IMR-90 (cell line): ENCODE results near the gene MSI2. TPM values are rescaled to one million over a fixed set of nuclear protein-coding genes. Genes with fewer than 3 reads are reported as not detected.

Source experiments
- ATAC-seq: fragments of 200-7000 bp; cut with Tn5 transposase; 2 replicates; pipeline ENCODE4 v1.9.1; 2020; ENCODE audit warnings: low read depth, mild to moderate bottlenecking, moderate library complexity
- BruUV-seq: library from RNA; stranded (reverse); fragments of 400-500 nt; replicated peaks from 2 replicates; lab custom pipeline; 2021; lab: Mats Ljungman, UMichigan
- CTCF ChIA-PET: fragments of 300-600 bp; formaldehyde crosslinking; extraction: SDS; loops from one replicate; lab custom pipeline; 2021; ENCODE audit warnings: antibody characterized with exemption; lab: Yijun Ruan, JAX
- POLR2A ChIA-PET: fragments of 300-600 bp; sonication (Branson Sonifier 250); formaldehyde crosslinking; loops from one replicate; lab custom pipeline; 2022; ENCODE audit warnings: antibody characterized with exemption; ENCODE audit not compliant: unreplicated experiment; lab: Charles Lee
- DNase-seq: peaks from one replicate; pipeline ENCODE4 v3.0.0; 2013
- H2AFZ ChIP-seq: replicated peaks from 2 replicates; pipeline ENCODE3; 2013; ENCODE audit warnings: low read length, mild to moderate bottlenecking; ENCODE audit not compliant: poor library complexity
- H2AK5ac ChIP-seq: 2 replicates; pipeline ENCODE4 v1.6.1; 2013; ENCODE audit warnings: low read depth, low read length, inconsistent platforms
- H2AK9ac ChIP-seq: replicated peaks from 2 replicates; pipeline ENCODE3; 2013; ENCODE audit warnings: mild to moderate bottlenecking, low read depth, low read length, moderate library complexity; ENCODE audit not compliant: poor library complexity
- H2BK120ac ChIP-seq: 2 replicates; pipeline ENCODE4 v1.6.1; 2013; ENCODE audit warnings: low read depth, low read length, inconsistent platforms
- H2BK15ac ChIP-seq: 3 replicates; pipeline ENCODE4 v1.6.1; 2013; ENCODE audit warnings: low read depth, low read length, inconsistent platforms
- H2BK20ac ChIP-seq: 2 replicates; pipeline ENCODE4 v1.6.1; 2013; ENCODE audit warnings: low read depth, mild to moderate bottlenecking, inconsistent platforms, low read length, moderate library complexity
- H2BK5ac ChIP-seq: 2 replicates; pipeline ENCODE4 v1.6.1; 2013; ENCODE audit warnings: mild to moderate bottlenecking, low read depth, low read length, inconsistent platforms; ENCODE audit not compliant: poor library complexity, severe bottlenecking
- H3K14ac ChIP-seq: replicated peaks from 2 replicates; pipeline ENCODE4 v1.6.1; 2013; ENCODE audit warnings: low read depth, low read length, inconsistent platforms
- H3K18ac ChIP-seq: 2 replicates; pipeline ENCODE4 v1.6.1; 2013; ENCODE audit warnings: low read depth, low read length, control low read depth
- H3K23ac ChIP-seq: 2 replicates; pipeline ENCODE4 v1.6.1; 2013; ENCODE audit warnings: low read depth, low read length, inconsistent platforms
- H3K27ac ChIP-seq: 2 replicates; pipeline ENCODE4 v1.5.1; 2013; ENCODE audit warnings: mild to moderate bottlenecking, control low read depth, low read length; ENCODE audit not compliant: insufficient read depth
- H3K27me3 ChIP-seq: 2 replicates; pipeline ENCODE4 v1.6.1; 2013; ENCODE audit warnings: low read length; ENCODE audit not compliant: control insufficient read depth, insufficient read depth
- H3K36me3 ChIP-seq: 2 replicates; pipeline ENCODE4 v1.6.1; 2013; ENCODE audit warnings: low read length, mixed read lengths; ENCODE audit not compliant: control insufficient read depth, insufficient read depth
- H3K4ac ChIP-seq: 2 replicates; pipeline ENCODE4 v1.6.1; 2013; ENCODE audit warnings: low read depth, low read length, inconsistent platforms
- H3K4me1 ChIP-seq: 2 replicates; pipeline ENCODE4 v1.6.1; 2013; ENCODE audit warnings: low read length, mixed read lengths; ENCODE audit not compliant: control insufficient read depth, insufficient read depth
- H3K4me2 ChIP-seq: 2 replicates; pipeline ENCODE4 v1.6.1; 2013; ENCODE audit warnings: low read depth, mild to moderate bottlenecking, control low read depth, low read length, moderate library complexity
- H3K4me3 ChIP-seq: 2 replicates; pipeline ENCODE4 v1.5.1; 2013; ENCODE audit warnings: low read depth, mild to moderate bottlenecking, control low read depth, low read length, moderate library complexity; ENCODE audit not compliant: insufficient read depth
- H3K56ac ChIP-seq: 2 replicates; pipeline ENCODE4 v1.6.1; 2013; ENCODE audit warnings: low read length, inconsistent platforms; ENCODE audit not compliant: insufficient read depth; ENCODE audit errors: extremely low read depth
- H3K79me1 ChIP-seq, 2 experiments: 2 replicates each; pipeline ENCODE4 v1.6.1; 2013; ENCODE audit warnings: low read length in 2 of 2, inconsistent platforms in 1 of 2, low read depth in 1 of 2
- H3K9ac ChIP-seq: 2 replicates; pipeline ENCODE4 v1.6.1; 2013; ENCODE audit warnings: low read depth, low read length, control low read depth
- H3K9me1 ChIP-seq: 2 replicates; pipeline ENCODE4 v1.6.1; 2013; ENCODE audit warnings: low read length, inconsistent platforms; ENCODE audit not compliant: insufficient read depth
- H3K9me3 ChIP-seq: 2 replicates; pipeline ENCODE4 v1.6.1; 2013; ENCODE audit warnings: low read length; ENCODE audit not compliant: control insufficient read depth, insufficient read depth
- H4K20me1 ChIP-seq: 2 replicates; pipeline ENCODE4 v1.6.1; 2013; ENCODE audit warnings: low read length, inconsistent platforms; ENCODE audit not compliant: insufficient read depth
- H4K5ac ChIP-seq: 2 replicates; pipeline ENCODE4 v1.6.1; 2013; ENCODE audit warnings: mild to moderate bottlenecking, low read depth, low read length, control low read depth
- H4K8ac ChIP-seq, 2 experiments: 2 replicates each; pipeline ENCODE4 v1.6.1; 2013; ENCODE audit warnings: low read depth in 2 of 2, low read length in 2 of 2, control low read depth in 1 of 2, inconsistent platforms in 1 of 2
- H4K91ac ChIP-seq: 2 replicates; pipeline ENCODE4 v1.6.1; 2013; ENCODE audit warnings: low read depth, low read length, inconsistent platforms; ENCODE audit not compliant: insufficient read depth
- MAFK ChIP-seq: IDR thresholded peaks from 2 replicates; pipeline ENCODE4 v1.6.1; 2012; ENCODE audit warnings: low read depth, low read length, improper control_type of control experiment
- RAD21 ChIP-seq: IDR thresholded peaks from 2 replicates; pipeline ENCODE4 v1.6.1; 2012; ENCODE audit warnings: low read length, improper control_type of control experiment
- RFX5 ChIP-seq: IDR thresholded peaks from 2 replicates; pipeline ENCODE4 v1.8.0; 2012; ENCODE audit warnings: low read depth, mild to moderate bottlenecking, low read length, moderate library complexity
- WGBS, 2 experiments: methylation state at CpG; one replicate each; pipeline versions ENCODE4 v1.1.5 to v1.1.7; 2013; ENCODE audit warnings: missing lambda C conversion rate in 2 of 2; ENCODE audit not compliant: insufficient read length in 1 of 2; ENCODE audit errors: extremely low coverage in 2 of 2; 5-methylcytosine and 5-hydroxymethylcytosine counted together
- dilution Hi-C: fragments of 300-500 bp; cut with HindIII; formaldehyde crosslinking; loops from one replicate; pipeline ENCODE4 v1.14.3; 2018; ENCODE audit warnings: low sequenced_read_pairs; ENCODE audit not compliant: unreplicated experiment
- in situ Hi-C: fragments of 300-500 bp; cut with MboI; formaldehyde crosslinking; loops from 3 replicates; pipeline ENCODE4 v1.14.3; 2019; ENCODE audit warnings: low sequenced_read_pairs, inconsistent platforms, mixed read lengths
- intact Hi-C: fragments of 100-400 bp; cut with micrococcal nuclease; formaldehyde crosslinking; loops from 2 replicates; pipeline ENCODE4 v1.10.0; 2022
- polyA plus RNA-seq, 3 experiments: library from polyadenylated mRNA; depleted of rRNA; stranded (reverse); fragments of >200 nt; gene quantifications; 2 replicates each; pipeline ENCODE4 v1.2.3, GENCODE V29; 2012; ENCODE audit warnings: low replicate concordance in 1 of 3
- total RNA-seq: library from RNA; depleted of rRNA; stranded (reverse); fragments of >200 nt; gene quantifications from 2 replicates; pipeline ENCODE4 v1.2.3, GENCODE V29; 2012

Gene MSI2
- total and polyA plus RNA-seq, 2 of the 4 experiments (the other 2 are of a cell fraction) = 13.0 to 16.0 TPM

DNA sequence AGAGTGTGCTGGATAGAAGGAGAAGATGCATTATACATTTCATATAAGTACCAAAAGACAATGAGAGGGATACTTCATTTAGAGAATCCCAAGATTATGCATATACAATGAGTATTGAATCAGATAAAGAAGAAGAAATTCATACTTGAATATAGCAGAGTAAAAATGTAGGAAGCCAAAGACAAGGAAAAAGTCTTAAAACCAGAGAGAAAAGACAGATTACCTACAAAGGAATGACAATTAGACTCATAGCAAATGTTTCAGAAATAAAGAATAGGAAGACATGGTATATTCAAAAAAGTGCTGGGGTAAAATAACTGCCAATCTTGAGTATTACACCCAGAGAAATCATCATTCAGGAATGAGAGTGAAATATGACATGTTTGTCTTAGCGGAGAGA, 6.8 kb upstream of the MSI2 start:
- BruUV-seq = no TSS peak
- Histone ChIP-seq H3K27ac (no peak overlapping the region), H2AK9ac (no peak overlapping the region), H3K9me1 (no peaks in the 10 kb centered on the region), H3K4me2 (no peak overlapping the region), H3K4me3 (no peak overlapping the region), H4K5ac (no peak overlapping the region), H3K18ac (no peak overlapping the region), H3K56ac (no peak overlapping the region), H2AK5ac (no peak overlapping the region), H3K9ac (no peak overlapping the region), H2BK15ac (no peak overlapping the region), H3K79me1 (no peaks in the 10 kb centered on the region), H4K8ac (no peak overlapping the region), H3K4me1 (no peaks in the 10 kb centered on the region), H3K36me3 (no peaks in the 10 kb centered on the region), H3K4ac (no peak overlapping the region), H2BK120ac (no peak overlapping the region), H3K14ac (no peak overlapping the region), H2AFZ (no peak overlapping the region), H3K23ac (no peak overlapping the region), H2BK5ac (no peak overlapping the region), H4K20me1 (no peaks in the 10 kb centered on the region), H2BK20ac (no peak overlapping the region), H3K9me3 (no peaks in the 10 kb centered on the region; the same call in none of the 2 replicates), H4K91ac (no peak overlapping the region), H3K27me3 (peaks cover 6% of the 10 kb centered on the region; the same call in 1 of the 2 replicates)
- POLR2A ChIA-PET = no interaction called here
- dilution Hi-C loops = no loop called here
- in situ Hi-C loops = loop anchor here (10.0 to 25.0 kb wide), 2 partner anchors 335 to 863 kb away; no protein-coding TSS in a partner anchor
- ATAC-seq = no peak
- no peak for TF ChIP-seq RFX5
- no peak for TF ChIP-seq RAD21
- no peak for TF ChIP-seq MAFK
- DNase-seq = no peak
- WGBS, 2 experiments = no CpG with 5 or more reads among the region's 1 CpG
- intact Hi-C loops = no loop called here
- CTCF ChIA-PET = no interaction called here
